ENCODE results near the gene CALR. TPM values are rescaled to one million over a fixed set of nuclear protein-coding genes. Genes with fewer than 3 reads are reported as not detected.
"Not testable (repeated sequence)": the region's sequence is repeated elsewhere in the genome, so short reads cannot be mapped to it uniquely, and the experiment has no call there.

The CALR gene
- polyA plus RNA-seq (2013, experiment 1 of 4), result 779 TPM
- 666 TPM for polyA plus RNA-seq (2013, experiment 2 of 4)
- polyA plus RNA-seq (2013, experiment 3 of 4), result 579 TPM
- polyA plus RNA-seq (2013, experiment 4 of 4), result 617 TPM

- 0 to 1% methylated on average over 63 of the region's 63 CpGs for WGBS, 2 experiments
- H3K27ac ChIP-seq (ENCODE audit: insufficient read depth, low read depth, low read length, poor library complexity, severe bottlenecking), result peak within 1 kb of the TSS; percentile 80
Observed at GRCh38 chr19:12937927-12938778, at the start of gene CALR. TSS of gene CALR (plus strand) at chr19:12938609. CDS start at chr19:12938680, 71 bp downstream.

GRCh38 chr19:12890299-12890786 is 48.1 kb upstream of the CALR start:
- H3K4me1 ChIP-seq (ENCODE audit: control insufficient read depth, insufficient read depth, low read length); H3K36me3 ChIP-seq (ENCODE audit: control insufficient read depth, insufficient read depth, low read length); H3K9me3 ChIP-seq (ENCODE audit: control insufficient read depth, low read length): not testable (repeated sequence)
- peak overlapping the region; percentile 87 for H3K27ac ChIP-seq (ENCODE audit: insufficient read depth, low read depth, low read length, poor library complexity, severe bottlenecking)
- H3K27me3 ChIP-seq (ENCODE audit: control insufficient read depth, insufficient read depth, low read length, poor library complexity, severe bottlenecking), result peaks cover 36% of the 10 kb centered on the region
- H3K4me3 ChIP-seq (ENCODE audit: insufficient read depth, low read depth, low read length), result peak overlapping the region; percentile 65
- WGBS, 2 experiments, result 46 to 47% methylated on average over 10 of the region's 10 CpGs

More at GRCh38 chr19:12937927-12938778, at the start of gene CALR:
- Histone ChIP-seq H3K4me1 (ENCODE audit: control insufficient read depth, insufficient read depth, low read length) (peaks cover 18% of the 10 kb centered on the region), H3K9me3 (ENCODE audit: control insufficient read depth, low read length) (no peaks in the 10 kb centered on the region), H3K36me3 (ENCODE audit: control insufficient read depth, insufficient read depth, low read length) (peaks cover 36% of the 10 kb centered on the region), H3K4me3 (ENCODE audit: insufficient read depth, low read depth, low read length) (peak within 1 kb of the TSS; percentile 100), H3K27me3 (ENCODE audit: control insufficient read depth, insufficient read depth, low read length, poor library complexity, severe bottlenecking) (no peaks in the 10 kb centered on the region)

- H3K27ac ChIP-seq (ENCODE audit: insufficient read depth, low read depth, low read length, poor library complexity, severe bottlenecking), result peak within 1 kb of the TSS; percentile 87
- 1% methylated on average over 49 of the region's 49 CpGs for WGBS, 2 experiments
- H3K27me3 ChIP-seq (ENCODE audit: control insufficient read depth, insufficient read depth, low read length, poor library complexity, severe bottlenecking), result peaks cover 29% of the 10 kb centered on the region
- no peaks in the 10 kb centered on the region for H3K9me3 ChIP-seq (ENCODE audit: control insufficient read depth, low read length)
- no peaks in the 10 kb centered on the region for H3K36me3 ChIP-seq (ENCODE audit: control insufficient read depth, insufficient read depth, low read length)
- peaks cover 6% of the 10 kb centered on the region for H3K4me1 ChIP-seq (ENCODE audit: control insufficient read depth, insufficient read depth, low read length)
- peak within 1 kb of the TSS; percentile 65 for H3K4me3 ChIP-seq (ENCODE audit: insufficient read depth, low read depth, low read length)
Observed at GRCh38 chr19:12890787-12891552, 47.4 kb upstream of the CALR start, which contains the start of gene GCDH. TSS of gene GCDH (plus strand) at chr19:12891160. CDS start at chr19:12891305, 145 bp downstream.

- peak overlapping the region; percentile 65 for H3K4me3 ChIP-seq (ENCODE audit: insufficient read depth, low read depth, low read length)
- H3K9me3 ChIP-seq (ENCODE audit: control insufficient read depth, low read length), result no peaks in the 10 kb centered on the region
- H3K27ac ChIP-seq (ENCODE audit: insufficient read depth, low read depth, low read length, poor library complexity, severe bottlenecking), result no peak overlapping the region
- peaks cover 23% of the 10 kb centered on the region for H3K27me3 ChIP-seq (ENCODE audit: control insufficient read depth, insufficient read depth, low read length, poor library complexity, severe bottlenecking)
- peaks cover 6% of the 10 kb centered on the region for H3K4me1 ChIP-seq (ENCODE audit: control insufficient read depth, insufficient read depth, low read length)
- H3K36me3 ChIP-seq (ENCODE audit: control insufficient read depth, insufficient read depth, low read length), result no peaks in the 10 kb centered on the region
- whole genome bisulfite sequencing, 2 experiments, result 10 to 11% methylated on average over 26 of the region's 26 CpGs
Observed at GRCh38 chr19:12891553-12892021, 46.8 kb upstream of the CALR start.

GRCh38 chr19:12893582-12893981 is 44.8 kb upstream of the CALR start:
- Histone ChIP-seq H3K27me3 (ENCODE audit: control insufficient read depth, insufficient read depth, low read length, poor library complexity, severe bottlenecking) (peaks cover 3% of the 10 kb centered on the region), H3K4me1 (ENCODE audit: control insufficient read depth, insufficient read depth, low read length) (peaks cover 6% of the 10 kb centered on the region), H3K36me3 (ENCODE audit: control insufficient read depth, insufficient read depth, low read length) (peaks cover 6% of the 10 kb centered on the region), H3K27ac (ENCODE audit: insufficient read depth, low read depth, low read length, poor library complexity, severe bottlenecking) (no peak overlapping the region), H3K9me3 (ENCODE audit: control insufficient read depth, low read length) (no peaks in the 10 kb centered on the region), H3K4me3 (ENCODE audit: insufficient read depth, low read depth, low read length) (no peak overlapping the region)
- WGBS, 2 experiments, result 94 to 97% methylated on average over 5 of the region's 5 CpGs

- H3K27ac ChIP-seq (ENCODE audit: insufficient read depth, low read depth, low read length, poor library complexity, severe bottlenecking), result no peak overlapping the region
- no peaks in the 10 kb centered on the region for H3K27me3 ChIP-seq (ENCODE audit: control insufficient read depth, insufficient read depth, low read length, poor library complexity, severe bottlenecking)
- WGBS, 2 experiments, result 94 to 96% methylated on average over 17 of the region's 17 CpGs
- H3K36me3 ChIP-seq (ENCODE audit: control insufficient read depth, insufficient read depth, low read length), result peaks cover 6% of the 10 kb centered on the region
- H3K4me1 ChIP-seq (ENCODE audit: control insufficient read depth, insufficient read depth, low read length), result peaks cover 6% of the 10 kb centered on the region
- no peaks in the 10 kb centered on the region for H3K9me3 ChIP-seq (ENCODE audit: control insufficient read depth, low read length)
- no peak overlapping the region for H3K4me3 ChIP-seq (ENCODE audit: insufficient read depth, low read depth, low read length)
Observed at GRCh38 chr19:12896460-12896859, 41.9 kb upstream of the CALR start.

GRCh38 chr19:12899891-12900518 is 38.4 kb upstream of the CALR start:
- peaks cover 6% of the 10 kb centered on the region for H3K36me3 ChIP-seq (ENCODE audit: control insufficient read depth, insufficient read depth, low read length)
- no peak overlapping the region for H3K27ac ChIP-seq (ENCODE audit: insufficient read depth, low read depth, low read length, poor library complexity, severe bottlenecking)
- 93 to 95% methylated on average over 10 of the region's 10 CpGs for WGBS, 2 experiments
- no peaks in the 10 kb centered on the region for H3K9me3 ChIP-seq (ENCODE audit: control insufficient read depth, low read length)
- H3K27me3 ChIP-seq (ENCODE audit: control insufficient read depth, insufficient read depth, low read length, poor library complexity, severe bottlenecking), result no peaks in the 10 kb centered on the region
- no peak overlapping the region for H3K4me3 ChIP-seq (ENCODE audit: insufficient read depth, low read depth, low read length)
- no peaks in the 10 kb centered on the region for H3K4me1 ChIP-seq (ENCODE audit: control insufficient read depth, insufficient read depth, low read length)

GRCh38 chr19:12907166-12907565 is 31.2 kb upstream of the CALR start:
- Histone ChIP-seq H3K9me3 (ENCODE audit: control insufficient read depth, low read length) (no peaks in the 10 kb centered on the region), H3K4me3 (ENCODE audit: insufficient read depth, low read depth, low read length) (no peak overlapping the region), H3K4me1 (ENCODE audit: control insufficient read depth, insufficient read depth, low read length) (peaks cover 4% of the 10 kb centered on the region), H3K36me3 (ENCODE audit: control insufficient read depth, insufficient read depth, low read length) (no peaks in the 10 kb centered on the region), H3K27ac (ENCODE audit: insufficient read depth, low read depth, low read length, poor library complexity, severe bottlenecking) (no peak overlapping the region), H3K27me3 (ENCODE audit: control insufficient read depth, insufficient read depth, low read length, poor library complexity, severe bottlenecking) (no peaks in the 10 kb centered on the region)
- 89 to 95% methylated on average over 9 of the region's 9 CpGs for WGBS, 2 experiments

GRCh38 chr19:12912571-12912970 is 25.8 kb upstream of the CALR start:
- Histone ChIP-seq H3K27me3 (ENCODE audit: control insufficient read depth, insufficient read depth, low read length, poor library complexity, severe bottlenecking) (no peaks in the 10 kb centered on the region), H3K4me3 (ENCODE audit: insufficient read depth, low read depth, low read length) (no peak overlapping the region), H3K36me3 (ENCODE audit: control insufficient read depth, insufficient read depth, low read length) (no peaks in the 10 kb centered on the region), H3K4me1 (ENCODE audit: control insufficient read depth, insufficient read depth, low read length) (peaks cover 18% of the 10 kb centered on the region), H3K27ac (ENCODE audit: insufficient read depth, low read depth, low read length, poor library complexity, severe bottlenecking) (peak overlapping the region; percentile 30), H3K9me3 (ENCODE audit: control insufficient read depth, low read length) (no peaks in the 10 kb centered on the region)
- WGBS, 2 experiments, result 72 to 76% methylated on average over 4 of the region's 4 CpGs
